ENCODE measurements around the gene ANO10.

ANO10 gene

GRCh38 chr3:43537225-43537624 is 84.6 kb downstream of the ANO10 start:
- no peak overlapping the region for H3K9ac ChIP-seq (ENCODE audit: low read length)
- H3K9me2 ChIP-seq (ENCODE audit: low read depth, low read length), result no peaks in the 10 kb centered on the region
- no peaks in the 10 kb centered on the region for H3K9me3 ChIP-seq (ENCODE audit: low read length)
- no peaks in the 10 kb centered on the region for H3K36me3 ChIP-seq (ENCODE audit: insufficient read depth, low read length)
- no peak overlapping the region for H3K4me3 ChIP-seq (ENCODE audit: low read depth, low read length, poor library complexity, severe bottlenecking)
- H3K27ac ChIP-seq (ENCODE audit: low read depth, low read length, poor library complexity, severe bottlenecking), result no peak overlapping the region
- H3K4me1 ChIP-seq (ENCODE audit: insufficient read depth, low read length, severe bottlenecking), result no peaks in the 10 kb centered on the region
- no peaks in the 10 kb centered on the region for H4K20me1 ChIP-seq (ENCODE audit: insufficient read depth, low read length)
- no peaks in the 10 kb centered on the region for H3F3A ChIP-seq (ENCODE audit: insufficient read depth, low read length)
- no peak overlapping the region for H2AFZ ChIP-seq (ENCODE audit: low read length)
- TF ChIP-seq CTCF (IDR thresholded peaks at IDR 0.05; ENCODE audit: low read length), result no peak
- TF ChIP-seq EZH2 (IDR thresholded peaks at IDR 0.05; ENCODE audit: borderline replicate concordance, low read length), result no peak
- no peak overlapping the region for H3K4me2 ChIP-seq (ENCODE audit: low read length)
- H3K79me2 ChIP-seq (ENCODE audit: insufficient read depth, low read length), result no peaks in the 10 kb centered on the region
- no peaks in the 10 kb centered on the region for H3K27me3 ChIP-seq (ENCODE audit: insufficient read depth, low read length)

- Histone ChIP-seq H3K4me1 (ENCODE audit: insufficient read depth, low read length, severe bottlenecking) (no peaks in the 10 kb centered on the region), H3K79me2 (ENCODE audit: insufficient read depth, low read length) (no peaks in the 10 kb centered on the region), H3K9me2 (ENCODE audit: low read depth, low read length) (no peaks in the 10 kb centered on the region)
These were observed 87.1 kb downstream of the ANO10 start for GRCh38 chr3:43534675-43535074.

GRCh38 chr3:43533009-43533408 is 88.8 kb downstream of the ANO10 start:
- no peaks in the 10 kb centered on the region for H3F3A ChIP-seq (ENCODE audit: insufficient read depth, low read length)
- H3K36me3 ChIP-seq (ENCODE audit: insufficient read depth, low read length), result no peaks in the 10 kb centered on the region
- no peak overlapping the region for H3K27ac ChIP-seq (ENCODE audit: low read depth, low read length, poor library complexity, severe bottlenecking)
- H3K79me2 ChIP-seq (ENCODE audit: insufficient read depth, low read length), result no peaks in the 10 kb centered on the region
- H3K4me3 ChIP-seq (ENCODE audit: low read depth, low read length, poor library complexity, severe bottlenecking), result no peak overlapping the region
- H3K9ac ChIP-seq (ENCODE audit: low read length), result no peak overlapping the region
- no peaks in the 10 kb centered on the region for H3K27me3 ChIP-seq (ENCODE audit: insufficient read depth, low read length)
- H3K4me2 ChIP-seq (ENCODE audit: low read length), result no peak overlapping the region
- H3K9me3 ChIP-seq (ENCODE audit: low read length), result no peaks in the 10 kb centered on the region
- no peaks in the 10 kb centered on the region for H3K4me1 ChIP-seq (ENCODE audit: insufficient read depth, low read length, severe bottlenecking)
- H4K20me1 ChIP-seq (ENCODE audit: insufficient read depth, low read length), result no peaks in the 10 kb centered on the region
- TF ChIP-seq EZH2 (IDR thresholded peaks at IDR 0.05; ENCODE audit: borderline replicate concordance, low read length), result no peak
- no peak for TF ChIP-seq CTCF (IDR thresholded peaks at IDR 0.05; ENCODE audit: low read length)
- H3K9me2 ChIP-seq (ENCODE audit: low read depth, low read length), result no peaks in the 10 kb centered on the region
- H2AFZ ChIP-seq (ENCODE audit: low read length), result no peak overlapping the region

More at GRCh38 chr3:43534675-43535074, 87.1 kb downstream of the ANO10 start:
- Histone ChIP-seq H3K9me3 (ENCODE audit: low read length) (no peaks in the 10 kb centered on the region), H2AFZ (ENCODE audit: low read length) (no peak overlapping the region), H3K27ac (ENCODE audit: low read depth, low read length, poor library complexity, severe bottlenecking) (no peak overlapping the region), H3K4me2 (ENCODE audit: low read length) (no peak overlapping the region), H3K27me3 (ENCODE audit: insufficient read depth, low read length) (no peaks in the 10 kb centered on the region), H3K36me3 (ENCODE audit: insufficient read depth, low read length) (no peaks in the 10 kb centered on the region), H3K4me3 (ENCODE audit: low read depth, low read length, poor library complexity, severe bottlenecking) (no peak overlapping the region), H3F3A (ENCODE audit: insufficient read depth, low read length) (no peaks in the 10 kb centered on the region), H3K9ac (ENCODE audit: low read length) (no peak overlapping the region), H4K20me1 (ENCODE audit: insufficient read depth, low read length) (no peaks in the 10 kb centered on the region)
- TF ChIP-seq EZH2 (IDR thresholded peaks at IDR 0.05; ENCODE audit: borderline replicate concordance, low read length) (no peak), CTCF (IDR thresholded peaks at IDR 0.05; ENCODE audit: low read length) (no peak)

Data from OCI-LY1 (cell line).